OCI-LY1 (cell line): ENCODE measurements around the gene ARMH1.

Source experiments
- EZH2 ChIP-seq: fragments of 200-600 bp; sonication (generic), shearing (Covaris generic); IDR thresholded peaks from 2 replicates; pipeline ENCODE4 v1.8.0; 2017; ENCODE audit warnings: borderline replicate concordance, mixed run types, mild to moderate bottlenecking, antibody characterized with exemption, low read length, moderate library complexity, mixed read lengths
- TF ChIP-seq, protein P1 (sequence below): fragments of 200-600 bp; sonication (generic), shearing (Covaris generic); IDR thresholded peaks from 2 replicates; pipeline ENCODE4 v1.5.1; 2017; ENCODE audit warnings: mild to moderate bottlenecking, antibody characterized with exemption, low read length, moderate library complexity, mixed read lengths

DNA sequence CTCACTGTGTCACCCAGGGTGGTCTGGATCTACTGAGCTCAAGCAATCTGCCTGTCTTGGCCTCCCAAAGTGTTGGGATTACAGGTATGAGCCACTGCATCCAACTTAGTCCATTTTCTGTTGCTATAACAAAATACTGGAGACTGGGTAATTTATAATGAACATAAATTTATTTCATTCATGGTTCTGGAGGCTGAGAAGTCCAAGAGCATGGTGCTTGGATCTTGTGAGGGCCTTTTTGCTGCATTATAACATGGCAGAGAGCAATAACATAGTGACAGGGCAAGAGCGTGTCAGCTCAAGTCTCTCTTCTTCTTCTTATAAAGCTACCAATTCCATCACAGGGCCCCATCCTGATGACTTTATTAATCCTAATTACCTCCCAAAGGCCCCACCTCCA, 61.5 kb downstream of the ARMH1 start:
- TF ChIP-seq, protein P1, sequence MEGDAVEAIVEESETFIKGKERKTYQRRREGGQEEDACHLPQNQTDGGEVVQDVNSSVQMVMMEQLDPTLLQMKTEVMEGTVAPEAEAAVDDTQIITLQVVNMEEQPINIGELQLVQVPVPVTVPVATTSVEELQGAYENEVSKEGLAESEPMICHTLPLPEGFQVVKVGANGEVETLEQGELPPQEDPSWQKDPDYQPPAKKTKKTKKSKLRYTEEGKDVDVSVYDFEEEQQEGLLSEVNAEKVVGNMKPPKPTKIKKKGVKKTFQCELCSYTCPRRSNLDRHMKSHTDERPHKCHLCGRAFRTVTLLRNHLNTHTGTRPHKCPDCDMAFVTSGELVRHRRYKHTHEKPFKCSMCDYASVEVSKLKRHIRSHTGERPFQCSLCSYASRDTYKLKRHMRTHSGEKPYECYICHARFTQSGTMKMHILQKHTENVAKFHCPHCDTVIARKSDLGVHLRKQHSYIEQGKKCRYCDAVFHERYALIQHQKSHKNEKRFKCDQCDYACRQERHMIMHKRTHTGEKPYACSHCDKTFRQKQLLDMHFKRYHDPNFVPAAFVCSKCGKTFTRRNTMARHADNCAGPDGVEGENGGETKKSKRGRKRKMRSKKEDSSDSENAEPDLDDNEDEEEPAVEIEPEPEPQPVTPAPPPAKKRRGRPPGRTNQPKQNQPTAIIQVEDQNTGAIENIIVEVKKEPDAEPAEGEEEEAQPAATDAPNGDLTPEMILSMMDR: no peak
- TF ChIP-seq EZH2: no peak
